ENCODE results near the gene PCDHB11.
"Not testable (repeated sequence)": the region's sequence is repeated elsewhere in the genome, so short reads cannot be mapped to it uniquely, and the experiment has no call there.

Gene PCDHB11

GRCh38 chr5:141188682-141189081, 10.7 kb upstream of the PCDHB11 start:
- DNase-seq: not testable (repeated sequence)

DNA sequence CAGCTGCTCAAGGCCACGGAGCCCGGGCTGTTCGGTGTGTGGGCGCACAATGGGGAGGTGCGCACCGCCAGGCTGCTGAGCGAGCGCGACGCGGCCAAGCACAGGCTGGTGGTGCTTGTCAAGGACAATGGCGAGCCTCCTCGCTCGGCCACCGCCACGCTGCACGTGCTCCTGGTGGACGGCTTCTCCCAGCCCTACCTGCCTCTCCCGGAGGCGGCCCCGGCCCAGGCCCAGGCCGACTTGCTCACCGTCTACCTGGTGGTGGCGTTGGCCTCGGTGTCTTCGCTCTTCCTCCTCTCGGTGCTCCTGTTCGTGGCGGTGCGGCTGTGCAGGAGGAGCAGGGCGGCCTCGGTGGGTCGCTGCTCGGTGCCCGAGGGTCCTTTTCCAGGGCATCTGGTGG, 10.3 kb upstream of the PCDHB11 start:
- not testable (repeated sequence) for DNase-seq

- DNase-seq: no peak
Observed at GRCh38 chr5:141192110-141192725, 7.2 kb upstream of the PCDHB11 start, which contains the start of gene PCDHB10. TSS of gene PCDHB10 (plus strand) at chr5:141192353. CDS start at chr5:141192553, 200 bp downstream.

DNA sequence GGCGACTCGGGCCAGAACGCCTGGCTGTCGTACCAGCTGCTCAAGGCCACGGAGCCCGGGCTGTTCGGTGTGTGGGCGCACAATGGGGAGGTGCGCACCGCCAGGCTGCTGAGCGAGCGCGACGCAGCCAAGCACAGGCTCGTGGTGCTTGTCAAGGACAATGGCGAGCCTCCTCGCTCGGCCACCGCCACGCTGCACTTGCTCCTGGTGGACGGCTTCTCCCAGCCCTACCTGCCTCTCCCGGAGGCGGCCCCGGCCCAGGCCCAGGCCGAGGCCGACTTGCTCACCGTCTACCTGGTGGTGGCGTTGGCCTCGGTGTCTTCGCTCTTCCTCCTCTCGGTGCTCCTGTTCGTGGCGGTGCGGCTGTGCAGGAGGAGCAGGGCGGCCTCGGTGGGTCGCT, 5.1 kb upstream of the PCDHB11 start:
- DNase-seq: not testable (repeated sequence)

GRCh38 chr5:141196363-141196762, 3.1 kb upstream of the PCDHB11 start:
- no peak for DNase-seq

DNA sequence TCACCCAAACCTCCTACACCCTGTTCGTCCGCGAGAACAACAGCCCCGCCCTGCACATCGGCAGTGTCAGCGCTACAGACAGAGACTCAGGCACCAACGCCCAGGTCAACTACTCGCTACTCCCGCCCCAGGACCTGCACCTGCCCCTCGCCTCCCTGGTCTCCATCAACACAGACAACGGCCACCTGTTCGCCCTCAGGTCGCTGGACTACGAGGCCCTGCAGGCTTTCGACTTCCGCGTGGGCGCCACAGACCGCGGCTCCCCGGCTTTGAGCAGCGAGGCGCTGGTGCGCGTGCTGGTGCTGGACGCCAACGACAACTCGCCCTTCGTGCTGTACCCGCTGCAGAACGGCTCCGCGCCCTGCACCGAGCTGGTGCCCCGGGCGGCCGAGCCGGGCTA, 1.7 kb downstream of the PCDHB11 start:
- not testable (repeated sequence) for DNase-seq

- DNase-seq: not testable (repeated sequence)
Observed at GRCh38 chr5:141201646-141202045, 2.2 kb downstream of the PCDHB11 start.

DNA sequence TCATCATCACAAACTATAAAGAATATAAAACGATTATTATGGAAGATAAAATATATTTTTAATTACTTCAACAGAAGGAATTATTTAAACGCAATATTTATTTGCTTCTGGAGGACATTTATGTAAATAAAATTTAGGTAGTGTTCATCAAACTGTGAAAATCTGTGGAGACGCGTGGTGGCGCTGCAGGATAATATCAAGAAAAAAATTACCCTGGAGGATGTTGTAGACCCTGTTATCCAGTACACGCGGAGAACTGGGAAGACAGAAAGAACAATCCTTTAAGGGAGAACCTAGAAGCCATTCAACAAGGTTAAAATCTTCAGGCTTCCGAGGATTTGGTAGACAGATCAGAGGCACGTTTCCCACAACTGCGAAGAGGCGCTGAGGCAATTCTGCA, 9.1 kb downstream of the PCDHB11 start, which contains the start of gene PCDHB12:
Gene PCDHB12 (plus strand): TSS at position 242 of the 400 bp plus-strand sequence. CDS start 189 bp downstream, outside the sequence.
- DNase-seq: no peak

- not testable (repeated sequence) for DNase-seq
Observed at GRCh38 chr5:141210281-141210680, 10.9 kb downstream of the PCDHB11 start.

- DNase-seq: not testable (repeated sequence)
Observed at GRCh38 chr5:141210849-141211248, 11.4 kb downstream of the PCDHB11 start.

DNA sequence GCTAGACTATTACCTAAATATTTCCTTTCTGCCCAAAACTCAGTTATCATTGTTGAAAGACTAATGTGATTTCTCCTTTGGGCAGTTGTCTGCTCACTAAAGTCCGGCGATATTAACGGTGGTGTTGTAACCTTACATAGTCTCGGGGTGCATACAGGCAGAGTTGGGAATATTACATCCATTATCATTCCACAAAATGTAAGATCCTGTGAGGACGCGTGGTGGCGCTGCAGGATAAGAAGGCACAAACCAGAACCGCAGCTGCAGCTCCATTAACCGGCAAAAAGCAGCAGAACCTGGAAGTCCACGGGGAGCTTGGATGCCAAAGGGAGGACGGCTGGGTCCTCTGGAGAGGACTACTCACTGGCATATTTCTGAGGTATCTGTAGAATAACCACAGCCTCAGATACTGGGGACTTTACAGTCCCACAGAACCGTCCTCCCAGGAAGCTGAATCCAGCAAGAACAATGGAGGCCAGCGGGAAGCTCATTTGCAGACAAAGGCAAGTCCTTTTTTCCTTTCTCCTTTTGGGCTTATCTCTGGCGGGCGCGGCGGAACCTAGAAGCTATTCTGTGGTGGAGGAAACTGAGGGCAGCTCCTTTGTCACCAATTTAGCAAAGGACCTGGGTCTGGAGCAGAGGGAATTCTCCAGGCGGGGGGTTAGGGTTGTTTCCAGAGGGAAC, 14.4 kb downstream of the PCDHB11 start, which contains the start of gene PCDHB13:
Gene PCDHB13 (plus strand): TSS at position 264 of the 684 bp plus-strand sequence. CDS start 205 bp downstream, at position 469.
- not testable (repeated sequence) for DNase-seq

DNA sequence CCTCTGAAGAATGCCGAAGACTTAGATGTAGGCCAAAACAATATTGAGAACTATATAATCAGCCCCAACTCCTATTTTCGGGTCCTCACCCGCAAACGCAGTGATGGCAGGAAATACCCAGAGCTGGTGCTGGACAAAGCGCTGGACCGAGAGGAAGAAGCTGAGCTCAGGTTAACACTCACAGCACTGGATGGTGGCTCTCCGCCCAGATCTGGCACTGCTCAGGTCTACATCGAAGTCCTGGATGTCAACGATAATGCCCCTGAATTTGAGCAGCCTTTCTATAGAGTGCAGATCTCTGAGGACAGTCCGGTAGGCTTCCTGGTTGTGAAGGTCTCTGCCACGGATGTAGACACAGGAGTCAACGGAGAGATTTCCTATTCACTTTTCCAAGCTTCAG, 15.2 kb downstream of the PCDHB11 start:
- DNase-seq: not testable (repeated sequence)

DNA sequence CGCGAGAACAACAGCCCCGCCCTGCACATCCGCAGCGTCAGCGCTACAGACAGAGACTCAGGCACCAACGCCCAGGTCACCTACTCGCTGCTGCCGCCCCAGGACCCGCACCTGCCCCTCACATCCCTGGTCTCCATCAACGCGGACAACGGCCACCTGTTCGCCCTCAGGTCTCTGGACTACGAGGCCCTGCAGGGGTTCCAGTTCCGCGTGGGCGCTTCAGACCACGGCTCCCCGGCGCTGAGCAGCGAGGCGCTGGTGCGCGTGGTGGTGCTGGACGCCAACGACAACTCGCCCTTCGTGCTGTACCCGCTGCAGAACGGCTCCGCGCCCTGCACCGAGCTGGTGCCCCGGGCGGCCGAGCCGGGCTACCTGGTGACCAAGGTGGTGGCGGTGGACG, 16.1 kb downstream of the PCDHB11 start:
- DNase-seq: not testable (repeated sequence)

DNA sequence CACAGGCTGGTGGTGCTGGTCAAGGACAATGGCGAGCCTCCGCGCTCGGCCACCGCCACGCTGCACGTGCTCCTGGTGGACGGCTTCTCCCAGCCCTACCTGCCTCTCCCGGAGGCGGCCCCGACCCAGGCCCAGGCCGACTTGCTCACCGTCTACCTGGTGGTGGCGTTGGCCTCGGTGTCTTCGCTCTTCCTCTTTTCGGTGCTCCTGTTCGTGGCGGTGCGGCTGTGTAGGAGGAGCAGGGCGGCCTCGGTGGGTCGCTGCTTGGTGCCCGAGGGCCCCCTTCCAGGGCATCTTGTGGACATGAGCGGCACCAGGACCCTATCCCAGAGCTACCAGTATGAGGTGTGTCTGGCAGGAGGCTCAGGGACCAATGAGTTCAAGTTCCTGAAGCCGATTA, 16.6 kb downstream of the PCDHB11 start:
- not testable (repeated sequence) for DNase-seq

- DNase-seq: no peak
Observed at GRCh38 chr5:141223112-141223783, 23.8 kb downstream of the PCDHB11 start, which contains the start of gene PCDHB14. TSS of gene PCDHB14 (plus strand) at chr5:141223343. CDS start at chr5:141223506, 163 bp downstream.

GRCh38 chr5:141224844-141225243, 25.4 kb downstream of the PCDHB11 start:
- DNase-seq: not testable (repeated sequence)

DNA sequence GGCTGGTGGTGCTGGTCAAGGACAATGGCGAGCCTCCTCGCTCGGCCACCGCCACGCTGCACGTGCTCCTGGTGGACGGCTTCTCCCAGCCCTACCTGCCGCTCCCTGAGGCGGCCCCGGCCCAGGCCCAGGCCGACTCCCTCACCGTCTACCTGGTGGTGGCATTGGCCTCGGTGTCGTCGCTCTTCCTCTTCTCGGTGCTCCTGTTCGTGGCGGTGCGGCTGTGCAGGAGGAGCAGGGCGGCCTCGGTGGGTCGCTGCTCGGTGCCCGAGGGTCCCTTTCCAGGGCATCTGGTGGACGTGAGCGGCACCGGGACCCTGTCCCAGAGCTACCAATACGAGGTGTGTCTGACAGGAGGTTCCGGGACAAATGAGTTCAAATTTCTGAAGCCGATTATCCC, 26.0 kb downstream of the PCDHB11 start:
- not testable (repeated sequence) for DNase-seq

DNA sequence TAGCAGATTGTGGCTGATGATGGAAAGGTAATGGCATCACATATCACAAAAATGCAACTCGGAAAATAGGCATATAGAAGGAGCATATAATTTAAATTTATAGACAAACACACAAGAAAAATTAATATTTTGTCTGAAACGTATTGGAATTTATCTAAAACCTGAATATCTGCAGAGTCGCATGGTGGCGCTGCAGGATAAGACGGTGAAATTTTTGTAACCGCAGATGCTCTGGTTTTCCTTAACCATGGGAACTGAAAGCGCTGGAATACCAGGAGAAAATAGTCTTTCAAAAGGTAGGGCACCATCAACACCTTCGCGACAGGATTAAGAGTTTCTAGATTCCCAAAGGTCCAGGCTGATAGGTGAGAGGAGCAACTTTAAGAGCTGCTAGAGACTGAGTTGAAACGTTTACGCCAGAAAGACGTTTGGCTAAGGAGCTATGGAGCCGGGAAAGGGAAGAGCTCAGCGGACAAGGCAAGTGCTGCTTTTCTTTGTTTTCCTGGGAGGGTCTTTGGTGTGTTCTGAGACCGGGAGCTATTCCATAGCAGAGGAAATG, 34.8 kb downstream of the PCDHB11 start:
- no peak for DNase-seq

GRCh38 chr5:141235922-141236321, 36.5 kb downstream of the PCDHB11 start:
- DNase-seq: not testable (repeated sequence)

GRCh38 chr5:141236516-141237313, 37.3 kb downstream of the PCDHB11 start:
- no peak for DNase-seq

DNA sequence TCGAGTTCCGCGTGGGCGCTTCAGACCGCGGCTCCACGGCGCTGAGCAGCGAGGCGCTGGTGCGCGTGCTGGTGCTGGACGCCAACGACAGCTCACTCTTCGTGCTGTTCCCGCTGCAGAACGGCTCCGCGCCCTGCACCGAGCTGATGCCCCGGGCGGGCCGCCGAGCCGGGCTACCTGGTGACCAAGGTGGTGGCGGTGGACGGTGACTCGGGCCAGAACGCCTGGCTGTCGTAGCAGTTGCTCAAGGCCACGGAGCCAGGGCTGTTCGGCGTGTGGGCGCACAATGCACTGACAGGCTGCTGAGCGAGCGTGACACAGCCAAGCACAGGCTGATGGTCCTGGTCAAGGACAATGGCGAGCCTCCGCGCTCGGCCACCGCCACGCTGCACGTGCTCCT, 42.1 kb downstream of the PCDHB11 start:
- DNase-seq: no peak

DNA sequence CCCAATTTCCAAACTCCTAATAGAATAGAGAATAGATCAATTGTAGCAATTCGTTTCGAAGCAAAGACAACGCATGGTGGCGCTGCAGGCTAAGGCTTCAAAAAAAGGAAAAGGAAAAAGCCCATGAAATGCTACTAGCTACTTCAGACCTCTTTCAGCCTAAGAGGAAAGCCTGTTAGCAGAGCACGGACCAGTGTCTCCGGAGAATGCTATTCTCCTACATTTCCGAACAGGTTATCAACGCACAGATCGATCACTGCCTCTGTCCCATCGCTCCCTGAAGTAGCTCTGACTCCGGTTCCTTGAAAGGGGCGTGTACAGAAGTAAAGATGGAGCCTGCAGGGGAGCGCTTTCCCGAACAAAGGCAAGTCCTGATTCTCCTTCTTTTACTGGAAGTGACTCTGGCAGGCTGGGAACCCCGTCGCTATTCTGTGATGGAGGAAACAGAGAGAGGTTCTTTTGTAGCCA, 45.9 kb downstream of the PCDHB11 start, which contains the start of gene PCDHB15:
Gene PCDHB15 (plus strand): TSS at position 146 of the 468 bp plus-strand sequence. CDS start 184 bp downstream, at position 330.
- DNase-seq: no peak
